GM19240 (cell line): ENCODE data around the gene PGAP2.
A peak's percentile ranks its signal among the peaks of the same experiment; 100 is the strongest.
"Not testable (repeated sequence)": the region's sequence is repeated elsewhere in the genome, so short reads cannot be mapped to it uniquely, and the experiment has no call there.

Source experiments
- DNase-seq: peaks from one replicate; pipeline ENCODE4 v3.0.0; 2011; ENCODE audit warnings: low spot score; ENCODE audit not compliant: insufficient read length

PGAP2 gene

GRCh38 chr11:3854977-3855807, 46.8 kb downstream of the PGAP2 start, which contains the start of gene STIM1:
TSS of gene STIM1 (plus strand) at chr11:3855664. CDS start at chr11:3856271, 607 bp downstream.
- peak; percentile 77 for DNase-seq

- no peak for DNase-seq
Observed at GRCh38 chr11:3855808-3856491, 47.6 kb downstream of the PGAP2 start.

GRCh38 chr11:3856856-3857553, 48.6 kb downstream of the PGAP2 start:
- no peak for DNase-seq

- DNase-seq = no peak
Observed at GRCh38 chr11:3857628-3858027, 49.3 kb downstream of the PGAP2 start.

- DNase-seq = no peak
Observed at GRCh38 chr11:3859373-3859881, 51.1 kb downstream of the PGAP2 start.

- DNase-seq = no peak
Observed at GRCh38 chr11:3860375-3860774, 52.0 kb downstream of the PGAP2 start.

- not testable (repeated sequence) for DNase-seq
Observed at GRCh38 chr11:3860898-3861393, 52.6 kb downstream of the PGAP2 start.

- DNase-seq = no peak
Observed at GRCh38 chr11:3861683-3862082, 53.3 kb downstream of the PGAP2 start.

- no peak for DNase-seq
Observed at GRCh38 chr11:3865388-3866193, 57.2 kb downstream of the PGAP2 start.

GRCh38 chr11:3866206-3866605, 57.8 kb downstream of the PGAP2 start:
- no peak for DNase-seq

GRCh38 chr11:3866836-3867208, 58.5 kb downstream of the PGAP2 start:
- no peak for DNase-seq

GRCh38 chr11:3867209-3868091, 59.1 kb downstream of the PGAP2 start:
- DNase-seq = no peak

- no peak for DNase-seq
Observed at GRCh38 chr11:3873712-3874349, 65.5 kb downstream of the PGAP2 start.
